LHCN-M2 (cell line): ENCODE measurements around the gene ATG16L2. TPM values are rescaled to one million over a fixed set of nuclear protein-coding genes. Genes with fewer than 3 reads are reported as not detected.
"Not testable (repeated sequence)": the region's sequence is repeated elsewhere in the genome, so short reads cannot be mapped to it uniquely, and the experiment has no call there.

Experiments used
- DNase-seq: peaks from one replicate; pipeline ENCODE4 v3.0.0-alpha.2; 2012; ENCODE audit warnings: low read depth
- total RNA-seq: library from RNA; depleted of rRNA; stranded (reverse); fragments of >200 nt; gene quantifications from 2 replicates; pipeline ENCODE4 v1.2.3, GENCODE V29; 2014

ATG16L2 gene
- total RNA-seq, 1 experiment from 2014 or later = 9.8 TPM

DNA sequence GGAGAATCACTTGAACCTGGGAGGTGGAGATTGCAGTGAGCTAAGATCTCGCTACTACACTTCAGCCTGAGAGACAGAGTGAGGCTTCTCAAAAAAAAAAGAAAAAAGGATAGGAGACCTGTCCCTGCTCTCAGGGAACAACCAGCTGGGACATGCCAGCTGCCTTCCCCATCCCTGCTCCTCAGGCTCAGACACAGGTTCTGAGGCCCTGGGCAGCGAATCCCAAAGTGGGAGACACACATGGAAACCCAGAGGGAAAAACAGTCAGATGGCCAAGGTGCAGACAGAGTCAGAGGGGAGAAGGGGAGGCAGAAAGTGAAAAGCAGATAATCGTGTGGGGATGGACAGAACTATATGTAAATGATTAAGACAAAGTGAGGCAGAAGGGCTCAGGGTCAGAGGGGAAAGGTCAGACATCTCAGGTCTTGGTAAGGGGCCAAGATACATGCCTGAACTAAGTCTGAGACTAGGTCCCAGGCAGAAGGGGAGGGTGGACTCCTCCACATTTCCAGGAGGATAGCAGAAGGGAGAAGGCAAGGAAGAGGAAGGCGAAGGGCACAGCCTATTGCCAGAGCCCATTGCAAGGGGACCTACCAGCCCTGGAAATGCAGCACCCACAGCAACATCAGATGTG is 34.6 kb upstream of the ATG16L2 start:
- no peak for DNase-seq

DNA sequence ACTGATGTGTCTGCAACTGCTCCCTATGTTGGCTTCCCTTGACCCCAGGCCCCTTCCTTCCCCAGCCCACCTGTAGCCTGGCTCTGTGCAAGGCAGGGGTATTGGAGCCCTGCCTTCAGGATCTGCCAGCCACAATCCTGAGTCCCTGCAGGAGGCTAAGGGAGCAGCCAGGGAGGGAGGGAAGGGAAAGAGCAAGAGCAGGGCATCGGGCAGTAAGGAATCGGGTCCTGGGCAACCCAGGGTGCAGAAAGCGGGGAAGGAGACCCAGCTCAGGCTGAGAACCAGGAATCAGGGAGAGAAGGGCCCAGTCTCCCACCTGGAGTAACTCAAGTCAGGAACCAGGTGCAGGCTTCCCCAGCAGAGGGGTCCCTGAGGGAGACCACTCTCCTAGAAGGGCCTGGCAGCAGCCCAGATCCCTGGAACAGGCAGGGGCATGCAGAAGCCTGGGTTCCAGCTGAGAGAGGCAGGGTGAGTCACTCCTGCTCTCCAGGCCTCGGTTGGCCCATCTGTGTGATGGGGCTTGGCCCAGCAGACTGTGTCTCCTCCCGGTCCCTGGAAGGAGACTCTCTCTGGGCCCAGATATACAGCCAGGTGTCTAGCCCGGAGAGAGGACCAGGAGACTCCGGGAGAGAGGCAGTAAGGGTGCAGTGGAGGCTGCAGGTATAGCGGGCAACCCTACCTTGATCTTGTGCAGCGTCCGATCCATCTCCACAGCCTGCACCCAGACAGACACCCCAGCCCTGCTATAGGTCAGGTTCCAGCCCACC is 33.7 kb upstream of the ATG16L2 start:
- DNase-seq = no peak

DNA sequence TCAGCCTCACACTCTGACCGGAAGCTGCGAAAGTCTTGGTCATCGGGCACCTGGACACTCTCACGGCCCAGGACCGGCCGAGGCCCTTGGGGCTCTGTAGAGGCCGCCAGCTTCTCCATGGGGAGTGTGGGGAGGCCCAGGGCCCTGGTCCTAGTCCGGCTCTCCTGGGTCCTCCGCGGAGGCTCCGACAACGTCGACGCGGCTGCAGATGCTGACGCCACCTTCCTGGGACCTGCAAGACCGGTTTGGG is 33.2 kb upstream of the ATG16L2 start:
- no peak for DNase-seq

DNA sequence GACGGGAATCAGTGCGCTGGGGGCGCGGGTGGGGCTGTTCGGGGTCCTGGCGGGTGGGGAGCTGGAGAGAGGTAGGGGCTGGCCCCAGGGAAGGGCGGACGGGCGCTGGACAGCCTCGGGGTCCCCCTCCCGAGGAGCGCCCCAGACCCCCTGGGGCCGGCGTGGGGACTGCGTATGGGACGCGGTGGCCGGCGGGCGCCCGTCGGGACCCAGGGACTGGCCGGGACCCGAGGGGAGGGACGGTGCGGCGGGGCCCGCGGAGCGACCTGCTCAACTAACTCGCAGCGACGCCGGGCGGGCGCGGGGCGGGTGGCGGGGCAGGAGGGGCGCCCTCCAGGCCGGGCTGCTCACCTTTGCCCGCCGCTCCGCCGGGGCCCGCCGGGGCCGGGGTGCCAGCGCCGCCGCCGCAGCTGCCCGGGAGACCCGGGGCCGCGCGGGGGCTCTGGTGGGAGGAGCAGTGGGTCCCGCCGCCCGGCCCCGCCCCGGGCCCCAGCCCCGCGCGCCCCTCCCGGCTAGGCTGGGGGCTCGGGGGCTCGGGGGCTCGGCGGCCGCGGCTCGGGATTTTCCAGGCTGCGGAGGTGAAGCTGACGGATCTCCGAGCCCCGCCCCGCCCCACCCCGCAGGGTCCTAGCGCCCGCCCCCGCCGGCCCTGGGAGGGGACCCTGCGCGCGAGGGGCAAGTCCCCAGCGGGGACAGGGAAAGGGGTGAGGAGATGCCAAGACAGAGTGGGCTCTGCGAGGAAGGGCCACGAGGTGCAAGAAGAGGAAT is 32.7 kb upstream of the ATG16L2 start:
- no peak for DNase-seq

DNA sequence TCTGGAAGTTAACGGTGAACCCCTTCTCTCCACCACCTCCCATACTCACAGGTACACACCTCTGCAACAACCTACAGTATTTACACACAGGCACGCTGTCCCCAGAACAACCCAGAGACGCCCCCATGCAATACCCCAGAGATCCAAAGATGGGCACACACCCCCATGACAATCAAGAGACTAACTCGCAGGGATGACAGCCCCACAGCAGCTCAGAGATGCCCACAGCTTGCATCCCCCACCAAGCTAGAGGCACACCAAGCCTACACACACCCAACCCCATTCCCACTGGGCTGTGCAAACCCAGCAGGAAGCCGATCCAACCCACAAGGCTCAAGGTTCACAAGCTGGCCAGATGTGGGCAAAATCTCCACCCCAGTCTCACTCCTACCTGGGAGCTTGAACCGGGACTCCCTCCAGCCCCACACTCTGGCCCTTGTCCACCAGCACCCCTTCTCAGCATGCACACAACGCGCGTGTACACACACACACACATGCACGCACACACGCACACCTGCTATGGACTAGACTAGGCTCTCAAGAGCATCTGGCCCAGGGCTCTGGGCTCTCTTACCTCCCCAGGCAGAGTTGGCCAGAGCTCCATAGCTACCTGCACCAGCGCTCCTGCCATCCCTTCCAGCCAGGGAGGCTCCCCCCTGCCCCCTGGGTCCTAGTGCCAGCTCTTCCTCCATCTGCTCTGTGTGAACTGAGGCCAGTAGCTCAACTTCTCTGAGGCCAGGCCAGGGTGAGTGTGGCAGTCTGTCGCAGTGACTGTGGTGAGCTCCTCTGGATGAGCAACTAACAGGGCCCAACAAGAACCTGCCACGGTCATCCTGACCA is 31.9 kb upstream of the ATG16L2 start:
- no peak for DNase-seq

GRCh38 chr11:72783144-72783905 is 30.9 kb upstream of the ATG16L2 start:
- no peak for DNase-seq

DNA sequence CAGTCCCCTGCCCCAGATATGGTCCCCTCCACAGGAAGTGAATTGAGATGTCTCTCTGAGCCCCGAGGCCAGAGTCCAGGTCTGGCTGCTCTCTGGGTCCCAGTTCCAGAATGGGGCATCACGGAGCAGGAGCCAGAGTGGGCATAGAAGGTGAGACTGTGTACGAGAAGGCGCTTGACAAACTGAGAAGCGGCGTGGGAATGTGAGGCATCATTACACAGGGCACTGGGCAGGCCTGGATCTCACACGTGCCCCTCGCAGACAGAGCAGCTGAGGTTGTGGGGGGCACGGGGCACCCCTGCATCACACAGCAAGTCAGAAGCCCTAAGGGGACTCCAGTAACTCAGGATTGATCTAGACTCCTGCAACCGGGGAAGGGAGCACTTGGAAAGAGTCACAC is 29.5 kb upstream of the ATG16L2 start:
- no peak for DNase-seq

DNA sequence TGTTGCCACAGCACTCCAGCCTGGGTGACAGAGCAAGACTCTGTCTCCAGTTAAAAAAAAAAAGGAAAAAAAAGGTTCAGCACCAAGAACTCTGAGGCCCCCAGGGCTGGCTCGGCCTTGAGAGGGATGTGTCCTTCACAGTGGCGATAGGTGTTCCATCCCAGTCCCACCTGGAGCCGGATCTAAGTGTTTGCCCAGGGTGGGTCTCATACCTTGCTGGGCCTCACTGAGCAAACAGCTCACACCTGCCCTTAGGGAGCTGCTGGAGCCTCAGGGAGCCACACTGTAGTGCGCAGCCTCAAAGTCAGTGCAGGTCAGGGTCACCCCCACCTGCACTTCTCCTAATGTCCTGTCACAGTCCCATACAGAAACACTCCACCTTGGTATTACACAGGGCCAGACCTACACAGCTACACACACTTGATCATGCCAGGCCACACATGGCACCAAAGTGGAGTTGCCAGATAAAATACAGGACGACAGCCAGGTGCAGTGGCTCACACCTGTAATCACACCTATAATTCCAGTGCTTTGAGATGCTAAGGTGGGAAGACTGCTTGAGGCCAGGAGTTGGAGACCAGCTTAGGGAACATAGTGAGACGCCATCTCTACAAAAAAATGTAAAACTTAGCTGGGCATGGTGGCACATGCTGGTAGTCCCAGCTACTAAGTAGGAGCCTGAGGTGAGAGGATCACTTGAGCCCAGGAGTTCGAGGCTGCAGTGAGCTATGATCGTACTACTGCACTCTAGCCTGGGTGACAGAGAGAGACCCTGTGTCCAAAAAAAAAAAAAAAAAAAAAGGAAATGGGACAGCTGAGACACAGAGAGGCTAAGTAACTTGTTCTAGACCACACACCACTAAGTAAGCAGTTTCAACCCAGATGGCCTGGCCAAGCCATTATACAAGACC is 27.7 kb upstream of the ATG16L2 start:
- DNase-seq = no peak

GRCh38 chr11:72787216-72788104 is 26.8 kb upstream of the ATG16L2 start:
- DNase-seq = no peak

GRCh38 chr11:72788241-72788640 is 26.0 kb upstream of the ATG16L2 start:
- no peak for DNase-seq

DNA sequence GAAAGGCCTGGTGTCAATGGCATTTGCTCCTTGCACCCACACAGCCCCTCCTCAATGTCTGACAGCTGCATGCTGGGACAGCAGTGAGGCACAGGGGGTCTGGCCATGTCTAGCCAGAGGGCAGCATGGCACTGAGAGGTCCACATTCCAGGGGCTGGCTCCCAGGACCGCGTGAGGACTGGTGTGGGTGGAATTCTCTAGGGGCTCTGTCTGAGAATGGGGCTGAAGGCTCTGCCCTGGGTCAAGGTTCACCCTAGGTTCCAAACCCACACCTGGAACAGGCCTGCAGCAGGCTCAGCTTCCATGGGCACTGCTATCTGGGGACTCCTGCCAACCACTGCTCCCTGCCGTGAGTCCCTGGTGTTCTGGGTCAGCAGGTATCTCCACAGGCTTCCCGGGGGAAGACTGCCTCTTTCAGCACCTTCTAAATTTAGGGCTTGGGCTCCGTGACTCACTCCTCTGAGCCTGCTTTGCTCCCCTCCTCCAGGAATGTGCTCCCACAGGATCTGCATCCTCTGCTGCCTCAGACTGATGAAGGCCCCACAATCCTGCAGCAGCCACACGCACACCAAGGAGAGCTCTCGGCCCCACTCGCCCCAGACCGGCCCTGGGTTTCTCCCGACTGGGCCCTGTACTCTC is 24.6 kb upstream of the ATG16L2 start:
- peak; percentile 38 for DNase-seq

DNA sequence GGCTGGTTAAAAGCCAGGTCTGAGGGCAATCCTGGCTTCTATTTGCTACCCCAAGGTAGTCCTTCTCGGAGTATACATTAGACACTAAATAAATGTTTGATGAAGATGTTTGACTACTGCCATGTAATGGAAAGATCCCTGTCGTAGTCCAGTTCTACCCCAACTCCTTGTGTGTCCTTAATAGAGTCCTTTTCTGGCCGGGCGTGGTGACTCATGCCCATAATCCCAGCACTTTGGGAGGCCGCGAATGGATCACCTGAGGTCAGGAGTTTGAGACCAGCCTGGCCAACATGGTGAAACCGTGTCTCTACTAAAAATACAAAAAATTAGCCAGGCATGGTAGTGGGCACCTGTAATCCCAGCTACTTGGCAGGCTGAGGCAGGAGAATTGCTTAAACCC is 23.0 kb upstream of the ATG16L2 start:
- DNase-seq = not testable (repeated sequence)

- no peak for DNase-seq
Observed at GRCh38 chr11:72792437-72793021, 21.7 kb upstream of the ATG16L2 start.

DNA sequence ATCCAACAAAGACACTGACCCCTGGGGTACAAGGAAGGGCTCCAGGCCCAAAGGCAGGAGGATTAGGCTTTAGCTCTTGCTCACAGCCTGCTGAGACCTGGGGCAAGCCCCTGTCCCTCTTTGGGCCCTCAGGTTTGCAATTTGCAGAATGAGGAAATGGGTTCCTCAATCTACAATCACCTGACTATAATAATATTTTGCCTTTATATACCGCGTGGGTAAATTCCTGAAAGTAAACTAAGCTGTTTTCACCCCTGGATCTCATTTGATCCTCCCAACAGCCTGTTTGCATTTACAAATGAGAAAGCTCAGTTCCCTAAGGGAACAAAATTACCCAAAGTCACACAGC is 21.2 kb upstream of the ATG16L2 start:
- DNase-seq = no peak

DNA sequence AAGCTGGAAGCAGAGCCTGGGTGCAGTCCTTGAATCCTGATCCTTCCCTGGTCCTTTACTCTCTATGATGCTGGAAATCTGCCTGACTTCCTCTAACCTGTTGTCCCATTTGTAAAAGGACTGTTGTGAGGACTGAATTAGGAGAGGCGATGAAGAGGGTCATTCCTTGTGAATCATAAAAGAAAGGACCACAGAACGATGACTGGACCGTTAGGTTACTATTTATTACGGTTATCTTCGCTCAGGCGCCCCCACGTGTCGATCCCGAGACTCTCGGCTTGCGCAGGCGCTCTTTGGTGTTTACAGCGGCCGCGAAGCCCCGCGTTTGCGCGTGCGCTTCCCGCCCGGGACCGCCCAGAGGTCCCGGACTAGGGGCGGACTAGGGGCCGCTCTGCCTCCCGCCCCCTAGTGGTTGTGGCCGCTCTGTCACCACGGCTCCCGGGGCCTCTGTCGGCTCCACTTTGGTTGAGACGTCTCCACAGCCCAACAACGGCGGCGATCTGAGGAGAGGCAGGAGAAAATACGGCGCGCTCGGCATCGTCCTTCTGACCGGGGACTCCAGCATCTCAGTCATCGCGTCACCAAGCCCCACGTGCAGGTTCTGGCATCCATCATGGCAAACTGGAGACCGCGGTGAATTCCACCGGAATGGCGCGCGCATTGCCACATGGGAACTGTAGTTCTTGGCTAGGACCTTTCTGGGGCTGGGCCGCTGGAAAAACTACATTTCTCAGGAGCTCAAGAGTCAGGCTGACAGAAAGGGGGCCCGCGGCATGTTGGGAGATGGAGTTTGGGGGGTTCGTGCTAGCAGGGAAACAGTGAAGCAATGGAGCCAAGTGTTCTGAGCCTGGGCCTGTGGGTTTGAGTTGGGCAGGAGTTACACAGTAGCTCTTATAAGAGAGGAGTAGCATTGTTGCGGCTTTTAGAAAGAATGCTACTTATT is 20.5 kb upstream of the ATG16L2 start, which contains the start of gene STARD10:
TSS of gene STARD10 (minus strand) at position 623 of the 943 bp plus-strand sequence. CDS start 12,866 bp downstream, outside the sequence.
- DNase-seq = peak; percentile 94

DNA sequence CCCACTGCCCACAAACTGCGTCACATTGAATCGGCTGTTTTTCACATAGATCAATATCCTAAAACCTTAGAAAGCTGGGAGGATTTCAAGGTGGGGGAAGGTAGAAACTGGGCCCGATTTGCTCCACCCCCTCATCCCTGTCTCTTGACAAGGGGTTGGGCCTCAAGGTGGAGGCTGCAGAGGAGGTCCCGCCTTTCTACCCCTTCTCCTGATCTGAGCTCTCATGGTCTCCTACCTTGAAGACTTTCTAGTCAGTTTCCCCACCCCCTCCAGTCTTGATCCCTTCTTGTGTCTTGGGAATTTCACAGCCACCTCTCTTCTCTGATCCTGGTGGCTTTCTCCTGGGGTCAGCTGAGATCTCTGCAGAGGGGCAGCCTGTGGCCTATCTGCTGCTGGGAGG is 15.8 kb upstream of the ATG16L2 start:
- DNase-seq = no peak

DNA sequence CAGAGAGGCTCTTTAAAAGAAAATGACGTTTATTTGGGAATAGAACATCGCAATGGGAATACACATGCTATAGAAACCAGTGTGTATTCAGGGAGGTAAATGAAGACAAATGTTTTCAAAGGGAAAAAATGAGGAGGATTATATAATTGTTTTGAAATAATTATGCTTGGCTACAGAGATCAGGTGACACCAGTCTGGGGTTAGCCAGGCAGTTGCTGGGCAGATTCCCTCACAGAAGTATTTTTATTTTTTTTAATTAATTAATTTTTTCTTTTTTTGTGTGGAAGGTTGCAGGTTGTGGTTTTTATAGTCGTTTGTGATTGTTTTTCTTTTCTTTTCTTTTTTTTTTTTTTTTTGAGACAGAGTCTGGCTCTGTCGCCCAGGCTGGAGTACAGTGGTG is 14.8 kb upstream of the ATG16L2 start:
- no peak for DNase-seq
